Spleen (tissue), 11 donors: ENCODE data around the gene TNRC6A. TPM values are rescaled to one million over a fixed set of nuclear protein-coding genes. Genes with fewer than 3 reads are reported as not detected.

ENCODE experiments used
- DNase-seq: peaks from one replicate; pipeline ENCODE4 v3.0.0-alpha.2; 2020
- H3K27ac ChIP-seq, 8 donors: fragments of 200-600 bp; sonication (generic) in 7 of 8; 1 replicate in 4 of 8; 2 replicates in 4 of 8; pipeline versions ENCODE4 v1.5.0 to v1.8.0; 2016 to 2021; ENCODE audit warnings: inconsistent platforms in 4 of 8, mild to moderate bottlenecking in 4 of 8, moderate library complexity in 1 of 8
- H3K27me3 ChIP-seq, 7 donors: fragments of 200-600 bp; sonication (generic) in 6 of 7; replicated peaks in 1 of 7; 1 replicate in 4 of 7; 2 replicates in 3 of 7; pipeline versions ENCODE4 v1.5.0 to v1.8.0; 2016 to 2021; ENCODE audit warnings: inconsistent platforms in 3 of 7, mild to moderate bottlenecking in 1 of 7
- H3K36me3 ChIP-seq, 6 donors: fragments of 200-600 bp; sonication (generic) in 5 of 6; 1 replicate in 4 of 6; 2 replicates in 2 of 6; pipeline versions ENCODE4 v1.5.0 to v1.8.0; 2016 to 2021; ENCODE audit warnings: inconsistent platforms in 2 of 6
- H3K4me1 ChIP-seq, 6 donors: fragments of 200-600 bp; sonication (generic) in 5 of 6; 1 replicate in 3 of 6; 2 replicates in 3 of 6; pipeline versions ENCODE4 v1.5.0 to v1.8.0; 2016 to 2021; ENCODE audit warnings: inconsistent platforms in 3 of 6
- H3K4me3 ChIP-seq, 8 donors: fragments of 200-600 bp; sonication (generic) in 7 of 8; 1 replicate in 4 of 8; 2 replicates in 4 of 8; pipeline versions ENCODE4 v1.5.0 to v1.8.0; 2016 to 2021; ENCODE audit warnings: inconsistent platforms in 4 of 8, mild to moderate bottlenecking in 4 of 8, moderate library complexity in 2 of 8
- H3K9me3 ChIP-seq, 8 donors: fragments of 200-600 bp; sonication (generic) in 7 of 8; 1 replicate in 4 of 8; 2 replicates in 4 of 8; pipeline versions ENCODE4 v1.5.0 to v1.8.0; 2016 to 2021; ENCODE audit warnings: inconsistent platforms in 4 of 8
- CTCF ChIP-seq, 11 experiments: fragments of 200-600 bp in 7 of 11; fragments of 450-650 bp in 4 of 11; sonication (generic) in 4 of 11; IDR thresholded peaks in 8 of 11; conservative IDR thresholded peaks in 3 of 11; 1 replicate in 7 of 11; 2 replicates in 4 of 11; pipeline versions ENCODE4 v1.4.0 to v1.8.0; 2016 to 2021; ENCODE audit warnings: antibody characterized with exemption in 11 of 11, inconsistent platforms in 4 of 11, mild to moderate bottlenecking in 1 of 11
- POLR2A ChIP-seq, 3 donors: fragments of 450-650 bp; IDR thresholded peaks; one replicate each; pipeline ENCODE4 v1.5.1; 2017; ENCODE audit warnings: antibody characterized with exemption in 3 of 3, mild to moderate bottlenecking in 1 of 3
- POLR2AphosphoS5 ChIP-seq, 3 donors: sonication (generic); formaldehyde crosslinking; IDR thresholded peaks; one replicate each; pipeline ENCODE4 v1.5.1; 2017; ENCODE audit warnings: antibody characterized with exemption in 3 of 3
- WGBS, 5 donors: extraction: QIAGEN DNeasy Blood & Tissue Kit in 3 of 5; methylation state at CpG; one replicate each; pipeline versions ENCODE4 v1.1.5 to v1.1.7; 2013 to 2018; 5-methylcytosine and 5-hydroxymethylcytosine counted together
- intact Hi-C: fragments of 100-400 bp; cut with DNase I; formaldehyde crosslinking; loops from one replicate; pipeline ENCODE4 v1.15.0; 2023; ENCODE audit warnings: low total_unique reads
- polyA plus RNA-seq, 3 donors: library from polyadenylated mRNA; stranded (reverse); fragments of 200-250 nt; gene quantifications; one replicate each; pipeline ENCODE4 v1.2.1, GENCODE V29; 2013
- total RNA-seq, 7 donors: library from RNA; depleted of rRNA in 3 of 7; stranded (reverse); fragments of >200 nt in 3 of 7; fragmentation: NEBNext Ultra II Directional in 4 of 7; extraction: Animal tissue kit (Norgen Biotek cat#: 25700) in 4 of 7; gene quantifications; one replicate each; pipeline versions ENCODE4 v1.1.0 to v1.2.1, GENCODE V29; 2016 to 2021
- donor health status: healthy with polysubstance abuse.
- donor health status: DM: no; HTN: no; CAD: no; lungs with moderate emphysema.
- donor health status: DM: no; HTN: no; CAD: no.
- donor health status: Bipolar disorder and iron deficiency.
- donor health status: healthy.
- donor health status: DM: no; HTN: no; CAD: no.
- donor health status: DM: yes; HTN: yes; CAD: no.

The TNRC6A gene
- total and polyA plus RNA-seq, 10 donors = 6.5 to 67.8 (median 57.3) TPM

GRCh38 chr16:24730914-24731313 lies 1.5 kb downstream of the TNRC6A start:
- Histone ChIP-seq H3K27me3 (no peaks in the 10 kb centered on the region), H3K36me3 (peaks cover 0 to 33% (median 2%) of the 10 kb centered on the region in 6 donors), H3K9me3 (no peaks in the 10 kb centered on the region), H3K4me3 (peak overlapping the region in 6 of 8 donors; percentile 74 to 96 (median 90)), H3K4me1 (peaks cover 31 to 66% (median 57%) of the 10 kb centered on the region in 6 donors), H3K27ac (peak overlapping the region in 5 of 8 donors; percentile 37 to 95 (median 91))
- no peak for DNase-seq
- TF ChIP-seq POLR2A (IDR thresholded peaks at IDR 0.05) (no peak), CTCF (IDR thresholded peaks at IDR 0.05 in 8 of 11, conservative IDR thresholded peaks at IDR 0.05 in 3 of 11) (no peak), POLR2AphosphoS5 (IDR thresholded peaks at IDR 0.05) (no peak)
- 26 to 43% (median 33%) methylated on average over 6 of the region's 6 CpGs for WGBS, 5 donors
- intact Hi-C loops = no loop called here

- Histone ChIP-seq H3K9me3 (no peaks in the 10 kb centered on the region), H3K4me3 (peak overlapping the region in 2 of 8 donors; percentile 92 to 96), H3K27ac (peak overlapping the region in 5 of 8 donors; percentile 10 to 95 (median 39)), H3K36me3 (peaks cover 0 to 33% (median 2%) of the 10 kb centered on the region in 6 donors), H3K4me1 (peaks cover 36 to 76% (median 66%) of the 10 kb centered on the region in 6 donors), H3K27me3 (no peaks in the 10 kb centered on the region)
- TF ChIP-seq CTCF (IDR thresholded peaks at IDR 0.05 in 8 of 11, conservative IDR thresholded peaks at IDR 0.05 in 3 of 11) = no peak
- TF ChIP-seq POLR2AphosphoS5 (IDR thresholded peaks at IDR 0.05) = no peak
- TF ChIP-seq POLR2A (IDR thresholded peaks at IDR 0.05) = no peak
- intact Hi-C loops = no loop called here
- WGBS, 5 donors = 63 to 81% (median 67%) methylated on average over 8 of the region's 8 CpGs
- no peak for DNase-seq
Measured at GRCh38 chr16:24731722-24732419, 2.4 kb downstream of the TNRC6A start.

DNA sequence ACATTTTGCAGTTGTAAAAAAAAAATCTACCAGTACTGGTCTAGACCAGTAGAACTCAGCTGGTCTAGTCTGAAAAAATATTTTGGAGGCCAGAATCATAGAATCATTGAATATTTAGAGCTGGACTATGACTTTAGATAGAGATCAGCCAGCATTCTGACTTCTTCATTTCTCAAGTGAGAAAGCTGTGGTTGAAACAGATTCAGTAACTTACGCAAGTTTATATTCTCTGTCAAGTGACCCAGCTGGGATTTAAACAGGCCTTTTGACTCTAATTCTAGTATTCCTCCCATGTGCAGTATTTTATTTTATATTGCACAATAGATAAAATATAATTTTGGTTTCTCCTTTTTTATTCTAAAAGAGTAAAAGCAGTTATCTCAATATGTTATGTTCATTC lies 4.9 kb downstream of the TNRC6A start:
- TF ChIP-seq CTCF (IDR thresholded peaks at IDR 0.05 in 8 of 11, conservative IDR thresholded peaks at IDR 0.05 in 3 of 11) (no peak), POLR2A (IDR thresholded peaks at IDR 0.05) (no peak), POLR2AphosphoS5 (IDR thresholded peaks at IDR 0.05) (no peak)
- H3K4me3 ChIP-seq = no peak overlapping the region
- peaks cover 42 to 92% (median 84%) of the 10 kb centered on the region in 6 donors for H3K4me1 ChIP-seq
- peak overlapping the region in 1 of 8 donors; percentile 5 for H3K27ac ChIP-seq
- 62 to 100% (median 74%) methylated on average over 1 of the region's 1 CpG for WGBS, 5 donors
- no peaks in the 10 kb centered on the region for H3K9me3 ChIP-seq
- intact Hi-C loops = no loop called here
- peaks cover 0 to 33% (median 2%) of the 10 kb centered on the region in 6 donors for H3K36me3 ChIP-seq
- DNase-seq = no peak
- H3K27me3 ChIP-seq = no peaks in the 10 kb centered on the region

- no peak for DNase-seq
- intact Hi-C loops = no loop called here
- Histone ChIP-seq H3K27me3 (no peaks in the 10 kb centered on the region), H3K4me1 (peaks cover 42 to 100% (median 93%) of the 10 kb centered on the region in 6 donors), H3K9me3 (no peaks in the 10 kb centered on the region), H3K27ac (peak overlapping the region in 5 of 8 donors; percentile 4 to 57 (median 35)), H3K36me3 (peaks cover 0 to 35% (median 2%) of the 10 kb centered on the region in 6 donors), H3K4me3 (no peak overlapping the region)
- WGBS, 5 donors = 67 to 74% (median 72%) methylated on average over 5 of the region's 5 CpGs
- TF ChIP-seq CTCF (IDR thresholded peaks at IDR 0.05 in 8 of 11, conservative IDR thresholded peaks at IDR 0.05 in 3 of 11) (no peak), POLR2AphosphoS5 (IDR thresholded peaks at IDR 0.05) (no peak), POLR2A (IDR thresholded peaks at IDR 0.05) (no peak)
Measured at GRCh38 chr16:24736758-24737157, 7.3 kb downstream of the TNRC6A start.
